Activated naive CD4-positive, alpha-beta T cell treated with Interleukin-2 at 50 U/mL for 16 hours (primary cell): ENCODE measurements around the gene HCK.
A peak's percentile ranks its signal among the peaks of the same experiment; 100 is the strongest.

Experiments used
- DNase-seq: peaks from one replicate; pipeline ENCODE4 v3.0.0-alpha.2; 2020

The HCK gene

DNA sequence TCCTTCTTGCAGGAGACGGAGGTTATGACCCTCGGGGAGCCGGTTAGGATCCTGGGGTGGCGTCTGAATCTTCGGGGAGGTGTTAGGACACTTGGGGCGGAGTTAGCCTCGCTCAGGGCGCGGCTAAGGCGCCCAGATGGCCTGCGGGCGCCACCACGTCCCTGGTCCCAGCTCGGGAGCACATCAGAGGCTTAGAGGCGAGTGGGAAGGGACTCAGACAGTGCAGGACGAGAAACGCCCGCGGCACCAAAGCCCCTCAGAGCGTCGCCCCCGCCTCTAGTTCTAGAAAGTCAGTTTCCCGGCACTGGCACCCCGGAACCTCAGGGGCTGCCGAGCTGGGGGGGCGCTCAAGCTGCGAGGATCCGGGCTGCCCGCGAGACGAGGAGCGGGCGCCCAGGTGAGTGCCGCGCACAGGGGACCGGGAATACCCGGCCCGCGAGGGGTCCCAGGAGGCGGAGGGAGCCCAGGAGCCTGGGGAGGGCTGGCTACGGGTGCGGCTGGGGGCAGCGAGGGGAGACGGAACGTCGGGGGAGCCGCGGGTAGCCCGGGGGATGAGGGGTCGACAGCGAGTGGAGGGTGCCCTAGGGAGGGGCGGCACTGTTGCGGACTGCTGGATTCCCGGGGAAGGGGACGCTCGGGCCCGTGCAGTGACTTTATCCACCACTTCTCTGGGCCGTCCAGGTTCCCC, at the start of gene HCK:
HCK (plus strand) TSS at position 153 of the 688 bp plus-strand sequence.
- no peak for DNase-seq

DNA sequence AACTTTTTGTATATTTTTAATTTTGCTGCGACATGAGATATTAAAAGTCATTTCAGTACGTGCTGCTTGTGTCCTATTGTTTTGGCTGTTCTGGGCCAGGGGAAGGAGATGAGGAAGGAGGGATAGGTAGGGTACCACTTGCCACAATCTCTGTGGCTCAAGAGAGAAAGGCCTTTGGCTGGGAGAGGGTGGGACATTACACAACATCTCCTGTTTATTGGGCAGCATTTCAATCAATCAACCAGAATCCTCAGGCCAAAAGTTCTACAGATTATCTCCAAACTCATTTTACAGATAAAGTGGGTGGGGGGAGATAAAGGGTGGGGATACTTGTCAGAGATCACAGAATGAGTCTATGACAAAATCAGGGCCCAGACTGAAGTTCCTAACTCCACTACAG, 48.7 kb upstream of the HCK start:
- DNase-seq = no peak

DNA sequence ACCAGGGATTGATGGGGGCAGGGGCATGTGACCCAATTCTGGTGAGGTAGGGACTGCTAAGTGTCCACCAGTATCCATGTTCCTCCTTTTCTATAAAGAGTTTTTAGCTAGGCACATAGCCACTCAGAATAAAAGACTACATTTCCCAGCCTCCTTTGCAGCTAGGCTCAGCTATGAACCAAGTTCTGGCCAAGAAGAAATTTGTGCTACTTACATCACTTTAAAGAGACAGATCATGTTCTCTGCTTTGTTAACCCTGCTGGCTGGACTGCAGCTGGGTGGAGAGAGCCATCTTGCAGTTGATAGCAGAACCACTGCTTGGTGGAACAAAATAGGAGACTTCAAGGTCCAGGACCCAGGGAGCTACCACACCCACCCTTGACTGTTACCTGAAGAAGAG, 47.1 kb upstream of the HCK start:
- no peak for DNase-seq

DNA sequence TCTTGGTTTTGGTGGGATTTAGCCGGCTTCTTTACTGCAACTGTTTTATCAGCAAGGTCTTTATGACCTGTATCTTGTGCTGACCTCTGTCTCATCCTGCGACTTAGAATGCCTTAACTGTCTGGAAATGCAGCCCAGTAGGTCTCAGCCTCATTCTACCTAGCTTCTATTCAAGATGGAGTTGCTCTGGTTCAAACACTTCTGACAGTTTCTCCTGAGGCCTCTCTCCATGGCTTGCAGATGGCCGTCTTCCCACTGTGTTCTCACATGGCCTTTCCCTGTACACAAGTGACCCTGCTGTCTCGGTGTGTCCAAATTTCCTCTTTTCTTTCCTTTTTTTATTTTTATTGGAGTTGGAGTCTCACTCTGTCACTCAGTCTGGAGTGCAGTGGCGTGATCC, 46.0 kb upstream of the HCK start:
- no peak for DNase-seq

DNA sequence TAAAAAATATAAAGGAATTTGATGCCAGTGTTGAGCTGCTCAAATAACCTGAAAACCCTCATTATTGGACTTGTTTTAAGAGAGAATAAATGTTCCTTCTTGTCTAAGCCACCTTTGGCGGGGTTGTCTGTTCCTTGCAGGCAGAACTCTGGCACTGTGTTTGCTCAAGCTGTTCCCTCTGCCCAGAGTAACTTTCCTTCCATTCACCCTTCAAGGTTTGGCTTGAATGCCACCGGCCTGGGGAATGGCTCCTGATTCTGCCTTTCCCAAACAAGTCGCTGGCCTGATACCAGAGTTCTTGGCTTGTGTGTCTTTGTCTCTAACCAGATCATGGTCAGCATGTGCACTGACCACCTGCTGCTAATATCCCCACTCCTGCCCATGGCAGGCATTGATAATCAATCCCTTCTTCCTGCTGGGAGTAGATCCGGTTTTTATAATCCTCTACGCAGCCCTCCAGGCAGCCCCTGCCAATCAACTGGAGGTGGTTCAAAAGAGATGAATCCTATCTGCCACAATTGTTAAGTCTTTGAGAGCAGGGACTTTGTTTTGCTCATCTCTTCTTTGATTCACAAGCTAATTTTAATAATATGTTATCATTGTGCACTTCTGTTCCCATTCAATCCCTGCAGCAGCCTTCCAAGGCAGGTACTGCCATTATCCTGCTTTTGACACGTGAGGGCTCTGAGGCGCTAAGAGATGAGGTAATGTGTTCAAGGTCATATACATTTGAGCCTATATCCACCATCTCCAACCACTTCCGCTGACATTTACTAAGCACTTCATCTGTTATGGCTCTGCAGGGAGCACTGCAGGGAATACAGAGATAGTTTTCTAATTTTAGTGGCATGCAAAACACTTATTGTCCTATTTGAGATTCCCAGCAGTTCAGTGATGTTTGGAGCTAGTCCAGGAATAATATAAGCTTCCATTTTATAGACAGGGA, 44.9 kb upstream of the HCK start:
- no peak for DNase-seq

DNA sequence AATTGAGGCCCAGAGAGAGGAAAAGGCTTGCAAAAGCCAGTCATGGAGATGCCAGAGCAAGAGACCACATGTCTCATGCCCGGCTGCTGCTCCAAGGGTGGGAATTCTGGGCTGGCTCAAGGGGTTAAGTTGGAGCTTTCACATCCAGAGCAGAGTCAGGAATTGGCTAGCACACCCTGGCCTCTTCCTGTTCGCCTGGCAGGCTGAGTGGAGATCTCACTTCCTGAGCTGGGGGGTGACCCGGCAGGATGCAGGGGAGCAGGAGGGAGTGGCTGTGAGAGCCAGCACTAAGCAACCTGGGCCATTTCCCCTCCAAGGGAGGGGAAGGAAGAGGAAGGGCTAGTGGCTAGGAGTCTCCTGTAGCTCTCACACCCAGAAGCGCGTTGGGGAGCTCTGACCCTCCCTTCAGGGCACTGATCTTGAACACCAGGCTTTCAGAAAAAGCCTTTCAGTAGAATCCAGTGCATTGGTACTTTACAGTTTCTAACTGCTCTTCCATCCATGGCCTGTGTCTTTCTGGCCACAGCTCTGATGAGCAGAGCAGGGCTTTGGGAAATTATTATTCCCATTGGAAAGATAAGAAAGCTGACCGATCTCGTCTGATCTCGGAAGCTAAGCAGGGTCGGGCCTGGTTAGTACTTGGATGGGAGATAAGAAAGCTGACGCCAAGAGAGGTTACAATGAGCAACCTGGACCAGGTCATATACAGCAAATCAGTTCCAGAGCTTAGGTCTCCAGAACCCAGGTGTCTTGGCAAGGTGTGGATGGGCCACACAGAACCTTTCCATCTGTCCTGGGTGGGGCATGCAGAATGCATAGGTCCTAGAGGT, 44.0 kb upstream of the HCK start:
- no peak for DNase-seq

DNA sequence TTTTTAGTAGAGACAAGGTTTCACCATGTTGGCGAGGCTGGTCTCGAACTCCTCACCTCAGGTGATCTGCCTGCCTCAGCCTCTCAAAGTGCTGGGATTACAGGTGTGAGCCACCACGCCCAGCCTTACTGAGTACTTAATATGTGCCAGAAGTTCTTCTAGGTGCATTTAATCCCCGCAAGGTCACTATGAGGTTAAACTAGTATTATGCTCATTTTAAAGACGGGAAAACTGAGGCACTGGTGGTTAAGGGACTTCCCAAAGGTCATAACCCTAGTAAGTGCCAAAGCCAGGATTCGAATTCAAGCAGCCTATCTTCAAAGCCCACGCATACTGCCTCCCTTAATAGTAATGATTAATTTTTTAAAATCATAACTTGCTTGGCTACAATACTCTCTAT, 42.5 kb upstream of the HCK start:
- no peak for DNase-seq

DNA sequence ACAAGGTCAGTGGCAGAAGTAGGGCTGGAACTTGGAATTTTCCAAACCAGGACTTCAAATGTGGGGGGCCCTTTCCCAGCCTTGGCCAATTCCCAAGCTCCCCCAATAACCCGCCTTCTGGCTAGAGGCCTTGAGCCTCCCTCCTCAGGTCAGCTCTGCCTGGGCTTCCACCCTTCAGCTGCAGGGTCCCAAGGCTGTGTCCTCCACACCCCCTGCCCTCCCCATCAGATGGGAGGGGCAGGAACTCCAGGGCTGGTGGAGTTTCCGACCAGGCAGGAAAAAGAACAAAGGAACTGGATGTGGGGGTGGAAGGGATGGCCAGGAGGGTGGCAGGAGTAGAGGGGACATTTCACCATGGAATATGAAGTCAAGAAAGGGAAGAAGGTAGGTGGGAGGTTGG, 41.9 kb upstream of the HCK start, which contains the start of gene CCM2L:
CCM2L (plus strand) TSS at position 338 of the 400 bp plus-strand sequence; CDS start at position 355, 17 bp downstream.
- no peak for DNase-seq

DNA sequence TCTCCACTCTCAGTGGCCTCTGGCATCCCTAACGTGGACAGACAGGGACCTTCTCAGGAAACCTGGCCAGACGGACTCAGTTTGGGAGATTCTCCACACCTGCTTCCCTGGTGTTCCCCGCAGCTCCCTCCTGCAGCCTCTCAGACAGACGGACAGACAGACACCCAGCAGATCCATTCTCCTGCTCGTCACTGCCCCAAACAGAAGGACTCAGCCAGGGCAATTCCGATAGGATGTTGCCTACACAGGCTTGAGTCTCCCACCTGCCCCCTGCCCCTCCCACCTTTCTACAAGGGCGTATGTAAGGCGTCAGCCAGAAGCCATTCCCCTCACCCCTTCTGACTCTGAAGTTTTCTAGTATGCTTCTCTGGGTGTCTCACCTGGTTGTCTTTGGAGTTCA, 41.4 kb upstream of the HCK start:
- DNase-seq = no peak

DNA sequence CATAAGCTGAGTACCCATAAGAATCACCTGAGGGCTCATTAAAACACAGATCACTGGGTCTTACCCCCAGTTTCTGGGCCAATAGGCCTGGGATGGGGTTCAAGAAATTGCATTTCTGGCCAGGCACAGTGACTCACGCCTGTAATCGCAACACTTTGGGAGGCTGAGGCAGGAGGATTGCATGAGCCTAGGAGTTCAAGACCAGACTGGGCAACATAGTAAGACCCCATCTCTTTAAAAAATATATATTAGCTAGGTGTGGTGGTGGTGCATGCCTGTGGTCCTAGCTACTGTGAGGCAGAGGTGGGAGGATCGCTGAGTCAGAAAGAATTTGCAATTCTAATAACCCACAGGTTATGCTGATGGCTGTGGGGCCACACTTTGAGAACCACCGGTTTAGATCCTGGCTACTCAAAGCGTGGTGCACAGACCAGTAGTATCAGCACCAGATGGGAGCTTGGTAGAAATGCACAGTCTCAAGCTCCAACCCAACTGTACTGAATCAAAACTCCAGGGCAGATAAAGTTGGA, 39.8 kb upstream of the HCK start:
- no peak for DNase-seq

DNA sequence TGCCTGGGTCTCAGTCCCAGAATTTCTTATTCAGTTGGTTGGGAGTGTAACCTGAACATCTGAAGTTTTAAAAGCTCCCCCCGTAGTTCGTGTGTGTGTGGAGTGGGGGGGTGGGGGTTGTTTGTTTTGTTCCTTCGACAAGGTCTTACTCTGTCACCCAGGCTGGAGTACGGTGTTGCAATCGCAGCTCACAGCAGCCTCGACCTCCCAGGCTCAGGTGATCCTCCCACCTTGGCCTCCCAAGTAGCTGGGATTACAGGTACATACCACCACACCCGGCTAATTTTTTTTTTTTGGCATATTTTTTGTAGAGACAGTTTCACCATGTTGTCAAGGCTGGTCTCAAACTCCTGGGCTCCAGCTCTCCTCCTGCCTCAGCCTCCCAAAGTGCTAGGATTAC, 38.7 kb upstream of the HCK start:
- DNase-seq = no peak

DNA sequence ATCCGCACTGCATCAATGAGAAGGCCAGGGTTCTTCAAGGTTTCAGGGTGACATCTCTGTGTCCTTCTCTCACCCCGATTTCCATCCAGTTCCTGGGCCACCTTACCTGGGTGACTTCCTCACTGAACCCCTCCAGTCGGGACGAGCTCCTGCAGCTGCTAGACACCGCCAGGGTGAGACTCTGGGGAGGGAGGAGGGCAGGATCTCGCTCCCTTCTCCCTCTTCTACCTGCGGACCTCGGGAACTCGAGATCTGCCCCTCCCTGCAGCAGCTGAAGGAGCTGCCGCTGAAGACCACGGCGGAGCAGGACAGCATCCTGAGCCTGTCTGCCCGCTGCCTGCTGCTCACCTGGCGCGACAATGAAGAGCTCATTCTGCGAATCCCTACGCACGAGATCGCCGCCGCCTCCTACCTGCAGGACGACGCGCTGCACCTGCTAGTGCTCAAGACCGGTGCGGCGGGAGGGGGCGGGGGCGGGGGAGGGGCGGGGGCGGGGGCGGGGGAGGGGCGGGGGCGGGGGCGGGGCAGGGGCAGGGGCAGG, 34.3 kb upstream of the HCK start:
- peak; percentile 46 for DNase-seq

DNA sequence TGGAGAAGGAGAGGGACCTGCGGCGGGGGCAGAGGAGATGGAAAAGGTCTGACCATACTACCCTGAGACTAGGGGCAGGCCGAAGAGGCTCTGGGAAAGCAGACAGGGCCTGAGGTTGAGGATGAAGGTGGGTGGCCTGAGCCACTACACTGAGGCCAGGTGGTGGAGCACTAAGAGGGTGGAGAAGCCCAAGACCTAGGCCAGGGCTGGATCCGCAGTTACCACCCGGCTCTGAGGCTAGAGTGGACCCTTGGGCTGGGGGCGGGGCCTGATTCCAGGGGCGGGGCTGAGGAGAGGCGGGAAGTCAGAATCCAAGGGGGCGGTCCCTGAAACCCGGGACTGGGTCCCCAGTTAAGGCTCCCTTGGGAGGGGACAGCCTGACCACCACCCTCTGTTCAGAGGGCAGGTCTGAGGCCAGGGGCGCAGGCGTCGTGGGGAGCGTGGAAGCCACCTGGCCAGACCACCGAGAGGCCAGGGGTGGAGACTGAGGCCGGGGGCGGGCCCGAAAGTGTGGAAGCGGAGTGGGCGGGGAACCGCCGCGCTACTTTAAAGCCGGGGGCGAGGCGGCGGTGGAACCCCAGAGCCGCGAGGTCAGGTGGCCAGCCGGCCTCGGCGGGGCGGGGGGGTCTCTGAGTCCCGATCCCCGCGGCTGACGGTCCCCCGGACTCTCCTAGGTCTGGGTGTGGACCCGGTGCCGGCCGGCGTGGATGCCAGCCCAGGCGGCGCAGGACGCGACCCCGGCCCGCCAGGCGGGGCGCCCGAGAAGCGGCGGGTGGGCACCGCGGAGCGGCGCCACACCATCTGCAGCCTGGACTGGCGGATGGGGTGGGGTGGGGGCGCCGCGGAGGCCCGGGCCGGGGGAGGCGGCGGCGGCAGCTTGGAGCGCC, 33.5 kb upstream of the HCK start:
- DNase-seq = peak; percentile 52

DNA sequence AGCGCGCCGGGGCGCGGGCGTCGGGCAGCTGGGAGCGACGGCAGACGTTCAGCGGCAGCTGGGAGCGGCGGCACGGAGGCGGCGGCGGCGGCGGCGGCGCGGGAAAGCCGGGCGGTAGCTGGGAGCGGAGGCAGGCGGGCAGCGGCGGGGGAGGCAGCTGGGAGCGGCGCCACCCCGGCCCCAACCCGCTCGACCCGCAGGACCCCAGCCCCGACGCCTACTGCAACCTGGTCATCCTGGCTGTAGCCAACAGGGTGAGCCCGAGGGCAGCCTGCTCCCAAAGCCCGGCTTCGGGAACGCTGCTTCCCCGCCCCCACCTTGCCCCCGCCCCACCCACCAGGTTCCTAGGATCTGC, 32.9 kb upstream of the HCK start:
- DNase-seq = no peak

DNA sequence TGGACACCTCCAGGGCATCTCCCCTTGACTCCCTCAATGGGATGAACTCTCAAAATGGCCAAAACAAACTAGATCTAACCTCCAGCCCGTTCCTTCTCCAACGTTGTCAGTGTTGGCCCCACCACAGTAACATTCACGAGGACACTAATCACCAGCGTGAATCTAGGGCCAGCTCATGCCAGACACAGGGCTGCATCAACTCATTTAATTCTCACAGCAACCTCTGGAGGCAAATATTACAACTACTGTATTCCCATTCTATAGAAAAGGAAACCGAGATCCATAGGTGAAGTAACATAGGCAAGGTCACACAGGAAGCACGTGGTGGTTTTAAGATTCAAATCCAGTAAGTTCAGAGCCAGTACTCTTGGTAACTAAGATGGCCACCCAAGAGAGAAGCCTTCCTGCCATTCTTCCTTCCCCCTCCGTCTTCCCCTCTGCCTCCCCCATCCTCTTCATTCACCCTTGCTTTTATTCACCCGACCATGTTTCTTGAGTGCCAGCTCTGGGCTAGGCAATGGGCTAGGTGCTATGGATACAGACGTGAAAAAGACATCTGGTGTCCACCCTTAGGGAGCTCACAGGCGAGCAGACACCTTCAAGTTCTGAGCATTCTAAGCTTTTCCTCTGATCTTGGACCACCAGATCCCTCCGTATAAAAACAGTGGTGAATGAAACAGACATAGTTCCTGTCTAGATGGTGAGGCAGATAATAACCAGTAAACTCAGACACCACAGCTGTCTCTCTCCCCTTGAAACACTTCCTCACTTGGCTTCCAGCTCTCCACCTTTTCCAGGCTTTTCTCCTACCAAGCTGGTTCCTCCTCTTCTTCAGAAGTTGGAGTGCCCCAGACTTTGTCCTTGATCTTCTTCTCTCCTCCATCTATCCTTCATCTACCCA, 32.2 kb upstream of the HCK start:
- no peak for DNase-seq

DNA sequence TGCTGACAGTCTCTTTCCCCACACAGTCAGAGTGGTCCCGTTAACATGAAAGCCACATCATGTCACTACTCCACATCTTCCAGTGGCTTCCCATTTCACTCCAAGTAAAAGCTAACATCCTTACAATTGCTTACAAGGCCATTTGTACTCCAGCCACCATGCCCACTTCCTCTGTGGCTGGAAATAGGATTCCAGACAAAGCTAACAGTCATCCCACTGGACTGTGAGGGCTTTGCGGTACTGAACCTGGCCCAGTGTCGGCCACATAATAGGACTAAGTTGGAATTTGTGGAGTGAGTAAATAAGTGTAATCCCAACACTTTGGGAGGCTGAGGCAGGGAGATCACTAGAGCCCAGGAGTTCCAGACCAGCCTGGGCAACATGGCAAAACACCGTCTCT, 31.0 kb upstream of the HCK start:
- DNase-seq = no peak

DNA sequence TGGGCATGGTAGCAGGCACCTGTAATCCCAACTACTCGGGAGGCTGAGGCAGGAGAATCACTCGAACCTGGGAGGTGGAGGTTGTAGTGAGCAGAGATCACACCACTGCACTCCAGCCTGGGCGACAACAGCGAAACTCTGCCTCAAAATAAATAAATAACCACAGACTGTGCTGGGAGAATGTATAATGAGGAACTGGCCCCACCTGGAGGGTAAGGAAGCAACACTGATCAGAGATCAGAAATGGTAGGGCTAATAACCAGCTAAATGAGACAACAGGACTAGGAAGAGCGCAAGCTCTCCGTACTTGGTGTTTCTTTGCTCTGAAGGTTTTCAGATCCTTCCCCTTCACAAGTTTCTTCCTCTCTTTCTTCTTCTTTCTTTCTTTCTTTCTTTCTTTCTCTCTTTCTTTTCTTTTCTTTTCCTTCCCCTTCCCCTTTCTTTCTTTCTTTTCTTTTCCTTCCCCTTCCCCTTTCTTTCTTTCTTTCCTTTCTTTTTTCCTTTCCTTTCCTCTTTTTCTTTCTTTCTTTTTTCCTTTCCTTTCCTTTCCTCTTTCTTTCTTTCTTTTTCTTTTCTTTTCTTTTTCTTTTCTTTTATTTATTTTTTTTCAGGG, 27.3 kb upstream of the HCK start:
- no peak for DNase-seq

DNA sequence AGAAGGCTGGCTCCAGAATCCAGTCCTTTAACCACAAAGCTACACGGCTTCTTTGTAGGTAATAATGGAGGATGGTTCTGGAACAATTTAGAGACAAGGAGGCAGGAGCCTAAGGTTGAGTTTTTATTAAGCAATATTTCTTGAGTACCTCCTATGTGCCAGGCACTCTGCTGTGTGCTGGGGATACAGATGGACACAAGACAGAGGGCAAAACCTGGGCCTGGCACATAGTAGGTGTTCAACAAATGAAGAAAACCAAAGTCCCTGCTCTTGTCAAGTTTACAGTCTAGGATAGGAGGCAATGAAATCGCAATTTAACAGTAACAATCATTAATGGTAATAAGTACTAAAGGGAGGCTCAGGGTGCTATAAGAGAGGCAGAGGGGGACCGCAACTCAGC, 24.4 kb upstream of the HCK start:
- DNase-seq = no peak

DNA sequence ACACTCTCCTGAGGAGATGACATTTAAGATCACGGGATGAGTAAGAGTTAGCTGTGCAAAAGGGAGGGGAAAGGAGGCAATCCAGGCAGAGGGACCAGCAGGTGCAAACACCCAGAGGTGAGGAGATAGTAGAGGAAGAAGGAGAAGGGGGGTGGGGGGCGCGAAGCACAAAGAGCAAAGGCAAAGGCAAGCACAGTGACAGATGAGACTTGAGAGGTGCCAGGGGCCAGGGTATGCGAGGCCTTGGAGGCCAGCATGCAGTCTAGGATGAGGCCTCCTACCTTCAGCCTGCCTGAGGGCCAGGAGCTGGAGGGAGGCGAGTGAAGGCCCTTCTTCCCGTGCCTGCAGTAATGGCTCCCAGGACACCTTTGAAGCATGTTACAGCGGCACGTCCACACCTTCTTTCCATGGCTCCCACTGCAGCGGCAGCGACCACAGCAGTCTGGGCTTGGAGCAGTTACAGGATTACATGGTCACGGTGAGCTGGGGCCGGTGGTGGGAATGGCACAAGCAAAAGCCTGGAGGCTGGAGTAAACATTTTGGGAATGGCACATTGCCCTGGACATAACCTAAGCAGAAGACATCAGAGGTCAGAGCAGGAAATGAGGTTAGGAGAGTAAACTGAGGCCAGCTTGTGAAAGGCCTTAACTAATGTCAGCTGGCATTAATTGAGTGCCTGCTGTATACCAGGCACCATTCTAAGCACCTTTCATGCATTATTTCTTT, 23.2 kb upstream of the HCK start:
- no peak for DNase-seq

DNA sequence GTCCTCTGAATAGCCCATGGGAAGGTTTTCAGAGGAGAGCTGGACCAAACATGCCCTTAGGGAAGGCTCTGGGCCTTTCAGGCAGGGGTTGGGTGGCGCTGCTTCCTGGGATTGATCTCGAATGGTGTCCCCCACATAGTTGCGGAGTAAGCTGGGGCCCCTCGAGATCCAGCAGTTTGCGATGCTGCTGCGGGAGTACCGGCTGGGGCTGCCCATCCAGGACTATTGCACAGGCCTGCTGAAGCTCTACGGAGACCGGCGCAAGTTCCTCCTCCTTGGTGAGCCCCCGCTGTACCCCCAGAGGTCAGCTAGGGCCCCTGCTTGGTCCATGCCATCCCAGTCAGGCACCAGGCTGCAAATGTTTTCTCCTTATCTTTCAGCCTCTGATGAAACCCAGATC, 22.5 kb upstream of the HCK start:
- DNase-seq = no peak
